ENCODE results near the gene VPS36. TPM values are rescaled to one million over a fixed set of nuclear protein-coding genes. Genes with fewer than 3 reads are reported as not detected.

VPS36 gene
- total and polyA plus RNA-seq, 2 of the 8 experiments (the other 6 are each of a cell fraction or from before 2014, with no cell fraction given), result 14.1 to 19.8 TPM

GRCh38 chr13:52385870-52386269, 64.6 kb downstream of the VPS36 start:
- H2BK12ac ChIP-seq (ENCODE audit: low read depth, low read length), result no peak overlapping the region
- no peak overlapping the region for H3K4ac ChIP-seq (replicated peaks; ENCODE audit: insufficient read length, low read depth, low read length)
- no peak overlapping the region for H2BK15ac ChIP-seq (ENCODE audit: low read length)
- no peaks in the 10 kb centered on the region for H4K20me1 ChIP-seq (replicated peaks in 1 of 2; ENCODE audit: control insufficient read depth in 1 of 2, insufficient read depth in 2 of 2, low read length in 2 of 2)
- peak overlapping the region; percentile 10; the same call in 1 of the 2 replicates for H2AFZ ChIP-seq (ENCODE audit: low read length)
- H3K23ac ChIP-seq (ENCODE audit: insufficient read length), result no peak overlapping the region
- CTCF ChIA-PET (ENCODE audit: partially characterized antibody), result no interaction called here
- H3K56ac ChIP-seq (replicated peaks; ENCODE audit: insufficient read length, low read depth, low read length), result no peak overlapping the region
- POLR2A ChIA-PET (ENCODE audit: partially characterized antibody), result no interaction called here
- no peaks in the 10 kb centered on the region for H3K9me3 ChIP-seq (ENCODE audit: insufficient read depth in 2 of 2, low read depth in 1 of 2, low read length in 1 of 2)
- H3K23me2 ChIP-seq (ENCODE audit: low read depth, low read length), result no peaks in the 10 kb centered on the region; the same call in 1 of the 2 replicates
- no peaks in the 10 kb centered on the region for H3K79me1 ChIP-seq (ENCODE audit: low read depth, low read length)
- H2AK5ac ChIP-seq (ENCODE audit: low read depth, low read length), result no peak overlapping the region
- H3K4me1 ChIP-seq (replicated peaks in 1 of 4; ENCODE audit: control insufficient read depth in 3 of 4, insufficient read depth in 4 of 4, low read length in 3 of 4), result no peaks in the 10 kb centered on the region
- no peaks in the 10 kb centered on the region for H3K79me2 ChIP-seq (ENCODE audit: control insufficient read depth in 1 of 2, insufficient read depth in 2 of 2, low read length in 2 of 2)
- no peak overlapping the region for H2BK5ac ChIP-seq (ENCODE audit: low read depth, low read length)
- no peak overlapping the region for H4K8ac ChIP-seq (ENCODE audit: extremely low read depth, insufficient read depth, low read length)
- DNase-seq (ENCODE audit: low read depth in 1 of 2, low spot score in 2 of 2) (no peak), FAIRE-seq (no peak)
- H3K14ac ChIP-seq (ENCODE audit: insufficient read length), result no peak overlapping the region
- H2BK20ac ChIP-seq (ENCODE audit: low read length), result no peak overlapping the region
- no peak overlapping the region for H3K27ac ChIP-seq (ENCODE audit: low read depth, low read length)
- WGBS, 2 experiments (ENCODE audit: extremely low coverage in 1 of 2, insufficient coverage in 1 of 2, insufficient read length in 1 of 2, insufficient replicate concordance in 2 of 2, low coverage in 1 of 2, low lambda C conversion rate in 2 of 2, missing lambda C conversion rate in 1 of 2), result 86% methylated on average over 4 of the region's 4 CpGs; no CpG with 5 or more reads in 1 of the 2 experiments
- no peak overlapping the region for H4K91ac ChIP-seq (replicated peaks; ENCODE audit: insufficient read length, low read length)
- H3K9ac ChIP-seq (replicated peaks in 1 of 4; ENCODE audit: extremely low read depth in 1 of 4, low read depth in 3 of 4, low read length in 3 of 4), result no peak overlapping the region
- TF ChIP-seq SP2 (IDR thresholded peaks at IDR 0.05; ENCODE audit: low read length) (no peak), SIRT6 (IDR thresholded peaks at IDR 0.05; ENCODE audit: low read length) (no peak), TEAD4 (IDR thresholded peaks at IDR 0.05; ENCODE audit: low read depth, low read length) (0 out of 2 replicates have a peak, but pooled peaks have one; percentile 18), ATF2 (IDR thresholded peaks at IDR 0.05; ENCODE audit: low read length) (no peak), BRCA1 (IDR thresholded peaks at IDR 0.05; ENCODE audit: low read depth, low read length) (no peak)
- H3K36me3 ChIP-seq (ENCODE audit: control insufficient read depth in 2 of 4, insufficient read depth in 4 of 4, low read length in 3 of 4), result no peaks in the 10 kb centered on the region
- no peak overlapping the region for H2BK120ac ChIP-seq (replicated peaks; ENCODE audit: low read depth, low read length)
- H3K18ac ChIP-seq (ENCODE audit: extremely low read depth, low read length), result no peak overlapping the region
- no peak overlapping the region for H4K5ac ChIP-seq (ENCODE audit: insufficient read length, low read depth, low read length)
- H3K4me2 ChIP-seq (ENCODE audit: insufficient read depth in 1 of 2, low read depth in 2 of 2, low read length in 2 of 2), result no peak overlapping the region
- no peak overlapping the region for H3K4me3 ChIP-seq (ENCODE audit: extremely low read depth in 1 of 4, insufficient read depth in 2 of 4, low read depth in 3 of 4, low read length in 4 of 4)
- no peaks in the 10 kb centered on the region for H3K27me3 ChIP-seq (replicated peaks in 1 of 4; ENCODE audit: control insufficient read depth in 3 of 4, extremely low read depth in 1 of 4, insufficient read depth in 3 of 4, low read length in 3 of 4)

All from H1 (cell line).